NCI-H1092 treated with DMSO at 0.1 percent for 48 hours (cell line): ENCODE data around the gene CDYL2.
"Not testable (repeated sequence)": the region's sequence is repeated elsewhere in the genome, so short reads cannot be mapped to it uniquely, and the experiment has no call there.

Source experiments
- DNase-seq: peaks from one replicate; lab custom pipeline; 2025; lab: John Stamatoyannopoulos, UW

Gene CDYL2

GRCh38 chr16:80670170-80670865, 134.1 kb downstream of the CDYL2 start:
- DNase-seq = no peak

GRCh38 chr16:80669673-80670072, 134.7 kb downstream of the CDYL2 start:
- no peak for DNase-seq

- DNase-seq = no peak
Measured at GRCh38 chr16:80667925-80668324, 136.5 kb downstream of the CDYL2 start.

- DNase-seq = no peak
Measured at GRCh38 chr16:80667251-80667560, 137.2 kb downstream of the CDYL2 start.

- no peak for DNase-seq
Measured at GRCh38 chr16:80666378-80667250, 137.8 kb downstream of the CDYL2 start.

GRCh38 chr16:80665356-80665755, 139.0 kb downstream of the CDYL2 start:
- no peak for DNase-seq

- no peak for DNase-seq
Measured at GRCh38 chr16:80664786-80665185, 139.6 kb downstream of the CDYL2 start.

- no peak for DNase-seq
Measured at GRCh38 chr16:80664226-80664625, 140.2 kb downstream of the CDYL2 start.

GRCh38 chr16:80663078-80663477, 141.3 kb downstream of the CDYL2 start:
- no peak for DNase-seq

- no peak for DNase-seq
Measured at GRCh38 chr16:80659865-80660264, 144.5 kb downstream of the CDYL2 start.

- DNase-seq = no peak
Measured at GRCh38 chr16:80656711-80657150, 147.7 kb downstream of the CDYL2 start.

- DNase-seq = no peak
Measured at GRCh38 chr16:80656161-80656560, 148.2 kb downstream of the CDYL2 start.

- no peak for DNase-seq
Measured at GRCh38 chr16:80655751-80656150, 148.6 kb downstream of the CDYL2 start.

GRCh38 chr16:80654094-80654862, 150.1 kb downstream of the CDYL2 start:
- no peak for DNase-seq

- no peak for DNase-seq
Measured at GRCh38 chr16:80652441-80652840, 152.0 kb downstream of the CDYL2 start.

- DNase-seq = not testable (repeated sequence)
Measured at GRCh38 chr16:80650281-80650680, 154.1 kb downstream of the CDYL2 start.

- DNase-seq = no peak
Measured at GRCh38 chr16:80640316-80640715, 164.1 kb downstream of the CDYL2 start.

GRCh38 chr16:80639636-80640035, 164.8 kb downstream of the CDYL2 start:
- no peak for DNase-seq

GRCh38 chr16:80637621-80638020, 166.8 kb downstream of the CDYL2 start:
- no peak for DNase-seq

- no peak for DNase-seq
Measured at GRCh38 chr16:80631581-80631980, 172.8 kb downstream of the CDYL2 start.

- no peak for DNase-seq
Measured at GRCh38 chr16:80628254-80628653, 176.1 kb downstream of the CDYL2 start.

- DNase-seq = no peak
Measured at GRCh38 chr16:80627108-80627507, 177.3 kb downstream of the CDYL2 start.

- no peak for DNase-seq
Measured at GRCh38 chr16:80623376-80623775, 181.0 kb downstream of the CDYL2 start.
